Endodermal cell (in vitro differentiated cells): ENCODE results near the gene CARD11. TPM values are rescaled to one million over a fixed set of nuclear protein-coding genes. Genes with fewer than 3 reads are reported as not detected.

Source experiments
- DNase-seq: peaks from one replicate; pipeline ENCODE4 v3.0.0-alpha.2; 2017
- H3K27ac ChIP-seq: 2 replicates; pipeline ENCODE4 v1.5.1; 2013; ENCODE audit warnings: mild to moderate bottlenecking, low read depth, low read length, moderate library complexity
- H3K27me3 ChIP-seq: 2 replicates; pipeline ENCODE4 v1.6.1; 2013; ENCODE audit warnings: mild to moderate bottlenecking, low read length, moderate library complexity; ENCODE audit not compliant: insufficient read depth, control insufficient read depth, poor library complexity, severe bottlenecking
- H3K36me3 ChIP-seq: 2 replicates; pipeline ENCODE4 v1.7.0; 2013; ENCODE audit warnings: mild to moderate bottlenecking, low read length, moderate library complexity; ENCODE audit not compliant: control insufficient read depth, insufficient read depth
- H3K4me1 ChIP-seq: one replicate; pipeline ENCODE4 v1.7.0; 2013; ENCODE audit warnings: low read length; ENCODE audit not compliant: control insufficient read depth, insufficient read depth
- H3K4me3 ChIP-seq: 2 replicates; pipeline ENCODE4 v1.5.1; 2013; ENCODE audit warnings: mild to moderate bottlenecking, low read length, moderate library complexity
- H3K9ac ChIP-seq: 2 replicates; pipeline ENCODE4 v1.6.1; 2013; ENCODE audit warnings: mild to moderate bottlenecking, low read length, moderate library complexity; ENCODE audit not compliant: poor library complexity, severe bottlenecking; ENCODE audit errors: extremely low read depth
- H3K9me3 ChIP-seq: 2 replicates; pipeline ENCODE4 v1.6.1; 2013; ENCODE audit warnings: mild to moderate bottlenecking, low read length, moderate library complexity; ENCODE audit not compliant: control insufficient read depth
- H3K27ac Mint-ChIP-seq: 2 replicates; pipeline ENCODE4 v1.8.0; 2020; ENCODE audit warnings: mixed read lengths
- H3K27me3 Mint-ChIP-seq: 2 replicates; pipeline ENCODE4 v1.8.0; 2021; ENCODE audit warnings: mild to moderate bottlenecking, mixed read lengths; ENCODE audit not compliant: insufficient read depth
- H3K36me3 Mint-ChIP-seq: 2 replicates; pipeline ENCODE4 v1.8.0; 2020; ENCODE audit warnings: low read depth, mixed read lengths
- H3K4me1 Mint-ChIP-seq: 2 replicates; pipeline ENCODE4 v1.8.0; 2020; ENCODE audit warnings: mixed read lengths
- H3K4me3 Mint-ChIP-seq: 2 replicates; pipeline ENCODE4 v1.8.0; 2020; ENCODE audit warnings: mild to moderate bottlenecking, moderate library complexity, mixed read lengths
- H3K9me3 Mint-ChIP-seq: 2 replicates; pipeline ENCODE4 v1.8.0; 2020; ENCODE audit warnings: mild to moderate bottlenecking, mixed read lengths
- CTCF ChIP-seq: fragments of 200-600 bp; sonication (generic); conservative IDR thresholded peaks from 2 replicates; pipeline ENCODE4 v1.5.0; 2021; ENCODE audit warnings: antibody characterized with exemption, mild to moderate bottlenecking
- WGBS, 2 experiments: methylation state at CpG; one replicate each; pipeline versions ENCODE4 v1.1.5 to v1.1.7; 2013; ENCODE audit warnings: missing lambda C conversion rate in 2 of 2, mixed read lengths in 1 of 2; ENCODE audit not compliant: insufficient coverage in 1 of 2, insufficient read length in 1 of 2; 5-methylcytosine and 5-hydroxymethylcytosine counted together
- total RNA-seq, 2 donors: library from RNA; stranded (reverse); fragmentation: NEBNext Ultra II Directional in 1 of 2; extraction: Animal tissue kit (Norgen Biotek cat#: 25700) in 1 of 2; gene quantifications; 2 replicates in 1 of 2; 3 replicates in 1 of 2; pipeline ENCODE4 v1.2.1, GENCODE V29; 2021

The CARD11 gene
- total RNA-seq, 2 donors from 2014 or later = 7.2 to 10.8 TPM

DNA sequence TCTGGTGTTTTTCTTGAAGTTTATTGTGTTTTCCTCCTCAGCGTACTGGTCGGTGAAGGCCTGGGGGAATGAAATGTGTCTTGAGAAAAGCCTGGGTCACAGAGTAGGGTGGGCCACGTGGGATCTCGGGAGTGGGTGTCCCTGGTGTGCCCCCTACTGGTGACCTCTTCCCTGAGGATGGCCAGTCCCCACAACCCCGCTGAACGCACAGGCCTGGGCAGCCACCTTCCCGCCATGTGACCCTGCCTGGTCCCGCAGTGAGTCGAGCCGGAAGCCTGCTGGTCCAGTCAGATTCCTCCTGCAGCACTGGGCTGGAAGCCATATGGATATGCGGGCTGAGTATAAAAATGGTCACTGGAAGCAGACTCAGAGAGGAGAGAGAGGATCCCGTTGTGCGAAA is 146.6 kb downstream of the CARD11 start:
- TF ChIP-seq CTCF = peak; percentile 53
- no peaks in the 10 kb centered on the region for H3K36me3 Mint-ChIP-seq
- 91 to 92% methylated on average over 12 to 13 of the region's 13 CpGs for WGBS, 2 experiments
- Histone ChIP-seq H3K4me3 (no peak overlapping the region), H3K4me1 (no peaks in the 10 kb centered on the region), H3K9me3 (no peaks in the 10 kb centered on the region), H3K27me3 (no peaks in the 10 kb centered on the region), H3K27ac (no peak overlapping the region), H3K9ac (no peak overlapping the region), H3K36me3 (no peaks in the 10 kb centered on the region)
- H3K4me1 Mint-ChIP-seq = no peaks in the 10 kb centered on the region
- H3K9me3 Mint-ChIP-seq = no peaks in the 10 kb centered on the region
- no peak overlapping the region for H3K27ac Mint-ChIP-seq
- DNase-seq = peak; percentile 74
- H3K4me3 Mint-ChIP-seq = no peak overlapping the region
- no peaks in the 10 kb centered on the region for H3K27me3 Mint-ChIP-seq

DNA sequence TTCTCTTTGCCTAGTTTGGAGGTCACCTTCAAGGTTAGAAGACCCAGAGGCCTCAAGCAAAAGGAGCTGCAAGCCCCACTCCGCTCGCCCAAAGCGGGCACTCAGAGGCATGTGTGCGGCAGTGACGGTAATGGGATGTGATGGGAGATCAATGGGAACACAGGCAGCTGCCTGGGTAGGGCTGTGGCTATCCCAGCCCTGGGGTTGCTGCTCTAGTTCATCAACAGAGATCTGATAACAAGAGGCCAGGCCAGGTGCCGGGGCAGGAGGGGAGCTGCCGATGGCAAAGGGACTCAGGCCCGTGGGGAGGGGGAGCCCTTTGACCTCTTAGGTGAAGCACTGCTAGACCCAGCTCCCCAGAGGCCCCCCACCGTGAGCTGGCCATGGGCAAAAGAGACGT is 147.5 kb downstream of the CARD11 start:
- Histone ChIP-seq H3K4me3 (no peak overlapping the region), H3K9me3 (no peaks in the 10 kb centered on the region), H3K36me3 (no peaks in the 10 kb centered on the region), H3K9ac (no peak overlapping the region), H3K27me3 (no peaks in the 10 kb centered on the region), H3K27ac (no peak overlapping the region), H3K4me1 (no peaks in the 10 kb centered on the region)
- Mint-ChIP-seq H3K27me3 (no peaks in the 10 kb centered on the region), H3K27ac (no peak overlapping the region), H3K4me1 (no peaks in the 10 kb centered on the region), H3K36me3 (no peaks in the 10 kb centered on the region), H3K9me3 (no peaks in the 10 kb centered on the region), H3K4me3 (no peak overlapping the region)
- TF ChIP-seq CTCF = no peak
- DNase-seq = no peak
- WGBS, 2 experiments = 92 to 93% methylated on average over 7 to 10 of the region's 10 CpGs

DNA sequence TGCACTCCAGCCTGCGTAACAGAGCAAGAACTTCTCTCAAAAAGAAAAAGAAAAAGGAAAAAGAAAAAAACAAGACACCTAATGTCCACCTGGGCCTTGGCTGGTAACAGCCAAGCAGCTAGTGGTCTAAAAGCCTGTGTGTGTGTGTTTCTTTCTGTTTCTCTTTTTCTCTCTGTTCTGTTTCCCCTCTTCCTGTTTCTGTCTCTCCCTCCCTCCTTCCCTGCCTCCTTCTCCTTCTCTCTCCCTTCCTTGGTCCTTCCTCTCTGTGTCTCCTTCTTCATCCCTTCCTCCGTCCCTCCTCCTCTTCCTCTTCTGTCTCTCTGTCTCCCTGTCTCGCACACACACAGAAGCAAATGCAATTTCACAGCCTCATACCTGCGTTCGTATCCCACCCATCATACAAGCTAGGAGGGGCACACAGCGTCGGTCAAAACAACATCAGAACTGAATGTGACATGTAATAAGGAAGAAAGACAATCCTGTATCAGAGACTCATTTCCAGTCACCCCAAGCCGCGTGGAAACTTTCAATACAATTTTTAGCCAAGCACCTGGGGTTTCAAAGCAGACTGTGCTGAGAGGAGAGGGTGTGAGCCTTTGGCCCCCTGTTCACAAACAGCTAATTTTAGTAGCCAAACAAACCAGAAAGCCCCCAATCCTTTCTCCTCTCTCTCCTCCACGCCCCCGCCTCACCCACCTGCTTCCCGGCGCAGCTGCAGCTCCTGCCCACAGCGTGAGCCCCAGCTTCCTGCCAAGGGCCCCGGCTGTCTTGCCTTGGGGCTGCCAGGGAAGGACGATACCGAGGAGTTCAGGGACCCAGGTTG is 149.3 kb downstream of the CARD11 start:
- TF ChIP-seq CTCF = no peak
- Histone ChIP-seq H3K4me1 (no peaks in the 10 kb centered on the region), H3K9ac (no peak overlapping the region), H3K9me3 (no peaks in the 10 kb centered on the region), H3K27me3 (no peaks in the 10 kb centered on the region), H3K27ac (no peak overlapping the region), H3K36me3 (no peaks in the 10 kb centered on the region), H3K4me3 (no peak overlapping the region)
- H3K9me3 Mint-ChIP-seq = no peaks in the 10 kb centered on the region
- no peak for DNase-seq
- H3K4me1 Mint-ChIP-seq = no peaks in the 10 kb centered on the region
- H3K4me3 Mint-ChIP-seq = no peak overlapping the region
- no peaks in the 10 kb centered on the region for H3K27me3 Mint-ChIP-seq
- H3K27ac Mint-ChIP-seq = no peak overlapping the region
- H3K36me3 Mint-ChIP-seq = no peaks in the 10 kb centered on the region
- 84 to 89% methylated on average over 8 to 17 of the region's 17 CpGs for WGBS, 2 experiments
